GM21825 (cell line): ENCODE data around the gene RNF212B.
A peak's percentile ranks its signal among the peaks of the same experiment; 100 is the strongest.

Source experiments
- ATAC-seq: cut with Tn5 transposase; IDR thresholded peaks from one replicate; pipeline ENCODE4 v1.9.1; 2021; ENCODE audit warnings: mild to moderate bottlenecking, moderate library complexity; ENCODE audit not compliant: unreplicated experiment

RNF212B gene

GRCh38 chr14:23294734-23295561 lies 57.2 kb downstream of the RNF212B start:
- ATAC-seq = no peak

- ATAC-seq = no peak
Measured at GRCh38 chr14:23296012-23296777, 58.5 kb downstream of the RNF212B start.

DNA sequence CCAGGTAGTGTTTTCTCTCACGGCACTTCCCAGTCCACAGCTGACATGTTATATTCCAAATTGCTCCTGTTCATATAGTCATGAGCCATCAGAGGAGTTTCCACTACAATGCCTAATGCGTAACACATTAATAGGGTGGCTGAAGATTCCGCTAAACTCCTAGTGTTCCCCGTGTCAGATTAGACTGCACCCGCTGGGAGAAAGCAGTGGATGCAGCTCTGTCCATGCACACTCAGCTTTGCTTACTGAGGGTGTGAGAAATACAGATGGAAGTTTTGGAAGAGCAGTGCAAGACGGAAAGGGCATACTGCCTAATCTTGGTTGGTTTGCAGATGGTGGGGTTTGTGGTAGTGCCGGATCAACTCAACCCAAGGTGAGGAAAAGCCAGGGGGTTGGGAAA lies 59.4 kb downstream of the RNF212B start:
- ATAC-seq = no peak

DNA sequence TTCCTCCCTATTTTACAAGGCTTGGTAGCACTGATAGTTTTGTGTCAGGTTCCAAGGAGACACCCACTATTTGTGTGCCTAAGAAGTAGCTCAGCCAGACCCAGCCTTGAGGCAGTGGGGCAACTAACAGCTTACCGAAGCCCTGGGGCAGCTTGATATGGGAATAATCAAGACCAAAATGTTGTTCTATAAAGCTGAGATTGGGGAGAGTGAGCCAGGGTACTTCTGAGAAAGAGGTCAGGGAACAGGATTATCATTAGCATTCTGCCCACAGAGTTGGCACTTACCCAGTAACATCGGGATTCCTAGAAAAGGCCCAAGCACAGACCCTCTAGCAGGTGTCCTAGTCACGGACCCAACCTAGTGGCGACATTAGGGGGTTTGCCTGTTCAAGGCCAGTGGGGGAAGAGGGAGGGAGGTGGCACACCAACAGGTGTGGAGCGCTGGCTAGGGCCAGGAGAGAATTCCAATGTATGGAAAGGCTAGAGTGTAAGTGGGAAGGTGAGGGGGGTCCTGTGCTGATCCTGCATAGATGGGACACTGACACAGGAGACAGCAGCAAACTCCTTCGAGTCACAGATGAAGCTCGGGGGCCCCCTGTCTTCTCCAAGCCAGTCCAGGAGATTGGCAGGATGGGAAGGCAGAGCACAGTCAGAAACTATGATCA lies 60.0 kb downstream of the RNF212B start:
- ATAC-seq = no peak

DNA sequence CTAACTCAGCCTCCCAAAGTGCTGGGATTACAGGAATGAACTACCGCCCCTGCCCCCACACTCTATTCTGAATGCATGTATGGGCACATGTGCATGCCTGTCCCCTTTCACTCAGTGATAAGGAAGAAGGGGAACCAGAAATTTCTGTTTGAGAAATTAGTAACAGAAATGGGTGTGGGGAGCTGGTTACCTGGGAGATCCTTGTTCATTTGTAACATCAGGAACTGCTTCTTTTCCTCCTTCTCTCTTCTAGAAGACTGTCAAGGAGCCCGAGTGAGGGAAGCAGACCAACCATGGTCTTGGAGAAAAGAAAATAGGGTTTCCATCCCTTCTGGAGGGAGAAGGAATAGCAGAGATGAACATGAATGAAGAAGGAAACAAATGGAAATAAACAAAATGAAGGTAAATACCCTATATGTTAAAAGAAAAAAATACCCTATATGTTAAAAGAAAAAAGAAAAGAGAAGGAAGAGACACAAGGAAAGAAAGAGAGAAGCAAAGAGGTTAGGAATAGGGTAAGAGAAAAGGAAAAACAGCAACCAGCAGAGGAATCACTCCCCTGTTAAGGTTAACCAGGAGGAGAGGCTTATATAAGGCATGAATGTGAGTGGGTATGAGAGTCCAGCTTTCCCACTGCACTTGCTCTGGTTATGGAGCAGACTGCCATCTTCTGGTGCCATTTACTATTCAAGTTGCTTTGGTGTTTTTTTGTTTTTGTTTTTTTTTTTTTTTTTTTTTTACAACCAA lies 61.6 kb downstream of the RNF212B start:
- no peak for ATAC-seq

- ATAC-seq = no peak
Measured at GRCh38 chr14:23299986-23300686, 62.4 kb downstream of the RNF212B start.

DNA sequence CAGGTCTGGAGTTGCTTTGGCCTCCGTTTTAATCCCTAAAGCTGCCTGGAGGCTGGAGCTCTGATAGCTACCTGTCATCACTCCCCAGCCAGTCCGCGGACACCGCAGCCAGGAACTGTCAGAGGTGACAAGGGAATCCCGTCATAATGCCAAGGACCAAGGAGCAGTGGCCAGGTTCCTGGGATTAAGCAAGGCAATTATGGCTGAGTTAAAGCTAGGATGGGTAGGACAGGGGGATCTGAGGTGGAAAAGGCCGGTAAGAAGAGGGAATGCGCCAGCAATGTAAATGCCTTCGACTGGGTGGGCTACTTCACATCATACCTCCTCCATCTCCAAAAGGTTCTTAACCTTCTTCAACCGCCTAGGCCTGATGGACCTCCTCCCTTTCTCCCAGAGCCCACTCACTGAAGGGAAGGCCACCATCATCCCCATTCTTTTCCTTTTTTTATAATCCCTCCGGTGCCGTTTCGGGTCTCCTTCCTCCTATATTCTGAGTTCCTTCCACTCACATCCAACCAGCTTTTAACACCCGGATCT lies 63.0 kb downstream of the RNF212B start:
- no peak for ATAC-seq

GRCh38 chr14:23301288-23301968 lies 63.7 kb downstream of the RNF212B start:
- peak; percentile 72 for ATAC-seq

DNA sequence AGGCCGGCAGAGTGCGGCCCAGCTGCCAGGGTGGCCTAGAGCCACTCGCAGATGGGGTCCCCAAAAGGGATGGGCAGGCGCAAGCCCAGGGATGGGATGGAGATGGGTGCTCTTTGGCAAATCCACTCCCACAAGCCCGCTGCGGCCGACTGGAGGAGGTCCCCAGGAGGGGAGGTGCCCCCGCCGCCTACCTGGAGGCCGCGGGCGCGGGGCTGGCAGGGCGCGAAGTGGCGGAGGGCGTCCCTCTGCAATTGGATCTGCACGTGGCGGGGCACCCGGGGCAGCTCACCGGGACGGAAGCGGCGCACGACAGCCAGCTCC lies 64.2 kb downstream of the RNF212B start:
- ATAC-seq = peak; percentile 15

DNA sequence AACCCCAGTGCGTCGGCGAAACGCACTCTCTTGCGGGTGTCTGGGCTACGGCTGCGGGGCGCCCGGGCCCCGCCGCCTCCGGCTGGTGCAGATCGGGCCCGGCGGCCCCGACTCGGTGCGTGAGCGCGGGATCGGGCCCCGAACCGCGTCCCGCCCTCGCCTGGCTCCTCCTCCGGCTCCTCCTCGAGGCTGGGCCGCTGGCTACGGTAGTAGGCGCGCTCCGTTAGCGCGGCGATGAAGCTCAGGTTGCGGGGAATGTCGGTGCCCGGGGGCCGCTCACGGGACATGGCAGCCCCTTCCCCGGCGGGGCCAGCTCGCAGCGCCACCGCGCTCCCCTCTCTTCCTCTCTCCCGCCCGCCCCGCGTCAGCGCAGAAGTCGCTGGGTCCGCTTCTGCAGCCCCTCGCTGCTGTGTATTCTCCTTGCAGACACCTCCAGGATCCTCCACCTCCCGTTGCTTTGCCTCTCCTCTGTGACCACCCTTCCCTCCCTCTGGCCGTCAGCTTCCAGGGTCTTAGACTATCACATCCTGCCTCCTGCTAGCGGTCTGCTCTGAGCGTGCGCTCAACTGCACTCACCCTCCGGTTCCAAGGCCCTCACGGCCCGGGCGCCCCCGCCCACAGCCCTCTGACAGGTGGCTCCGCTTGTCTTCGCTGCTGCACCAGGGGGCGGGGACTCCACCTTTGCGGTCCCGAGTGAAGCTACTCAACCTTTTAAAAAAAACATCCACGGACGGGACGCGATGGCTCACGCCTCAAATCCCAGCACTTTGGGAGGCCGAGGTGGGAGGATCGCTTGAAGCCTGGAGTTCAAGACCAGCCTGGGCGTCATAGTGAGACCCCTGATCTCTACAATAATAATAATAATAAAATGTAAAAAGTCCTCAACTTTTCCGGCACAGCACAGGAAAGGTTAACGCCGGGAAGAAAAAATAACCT lies 64.8 kb downstream of the RNF212B start, which contains the start of gene PPP1R3E:
Gene PPP1R3E (minus strand): TSS at position 570 of the 936 bp plus-strand sequence. CDS start 283 bp downstream, at position 287.
- ATAC-seq = peak; percentile 40

GRCh38 chr14:23306412-23307145 lies 68.8 kb downstream of the RNF212B start, which contains the start of gene BCL2L2:
BCL2L2 (plus strand) TSS chr14:23306833; CDS start chr14:23307768, 935 bp downstream.
- no peak for ATAC-seq

DNA sequence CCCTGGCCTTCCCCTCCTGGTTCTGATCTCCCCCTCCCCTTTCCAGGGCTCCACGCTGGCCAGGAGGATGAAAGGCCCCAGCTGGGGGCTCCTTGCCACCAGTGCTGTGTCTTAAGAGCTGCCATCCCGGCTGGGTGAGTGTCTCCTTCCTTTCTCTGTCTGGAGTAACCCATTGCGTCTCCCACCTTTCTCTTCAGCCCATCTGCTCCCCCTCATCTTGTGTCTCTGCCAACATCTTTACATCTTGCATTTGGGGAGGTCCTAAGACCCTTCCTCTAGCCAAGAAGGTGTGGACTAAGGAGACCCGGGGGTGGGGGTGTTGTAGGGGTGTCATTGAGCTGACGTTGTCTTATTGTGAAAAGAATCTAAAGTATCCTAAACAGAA lies 69.4 kb downstream of the RNF212B start:
- no peak for ATAC-seq

- ATAC-seq = no peak
Measured at GRCh38 chr14:23307687-23308644, 70.2 kb downstream of the RNF212B start.

- no peak for ATAC-seq
Measured at GRCh38 chr14:23308721-23309445, 71.1 kb downstream of the RNF212B start.

DNA sequence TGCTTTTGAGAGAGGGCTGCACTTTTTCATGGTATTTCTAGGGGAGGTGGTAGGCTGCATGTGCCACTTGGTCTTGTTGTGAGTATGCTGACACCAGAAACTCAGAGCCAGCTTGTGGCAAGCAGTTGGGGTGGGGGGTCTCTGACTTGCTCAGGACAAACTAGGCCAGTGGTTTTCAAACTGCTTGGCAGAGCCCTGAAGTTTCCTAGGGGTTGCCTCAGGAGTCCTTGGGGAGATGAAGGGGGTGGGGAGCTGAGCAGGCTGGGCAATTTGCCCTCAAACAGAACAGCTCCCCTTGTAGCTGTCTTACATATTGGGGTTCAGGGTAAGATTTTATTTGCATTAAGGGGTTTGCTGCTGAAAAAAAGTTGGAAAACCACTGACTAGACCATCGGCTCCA lies 72.8 kb downstream of the RNF212B start:
- ATAC-seq = no peak

DNA sequence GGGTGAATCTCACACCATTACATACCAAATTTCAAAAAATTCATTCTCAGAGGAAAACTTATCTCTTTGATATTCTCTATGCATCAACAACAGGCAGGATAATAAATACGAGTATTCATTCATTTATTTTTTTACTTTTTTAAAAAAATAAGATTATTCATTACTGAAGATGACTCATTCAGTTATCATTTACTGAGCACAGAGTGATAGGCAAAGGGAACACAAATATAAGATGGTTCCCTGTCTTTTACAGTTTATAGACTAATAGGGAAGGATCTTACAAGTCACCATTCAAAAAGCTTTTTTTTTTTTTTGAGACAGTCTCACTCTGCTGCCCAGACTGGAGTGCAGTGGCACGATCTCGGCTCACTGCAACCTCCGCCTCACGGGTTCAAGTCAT lies 78.6 kb downstream of the RNF212B start:
- ATAC-seq = no peak
